LNCaP clone FGC (cell line): ENCODE results near the gene CSNK2A2.

Experiments
- DNase-seq: peaks from one replicate; pipeline ENCODE4 v3.0.0-alpha.2; 2011; ENCODE audit warnings: low read depth
- H3K4me3 ChIP-seq: 2 replicates; pipeline ENCODE4 v1.5.1; 2011; ENCODE audit warnings: mild to moderate bottlenecking, low read depth, low read length, control low read depth
- TF ChIP-seq, protein P1 (sequence below): IDR thresholded peaks from 2 replicates; pipeline ENCODE4 v1.5.1; 2012; ENCODE audit warnings: mild to moderate bottlenecking; ENCODE audit not compliant: control insufficient read depth, insufficient read depth; ENCODE audit errors: extremely low read depth

The CSNK2A2 gene

GRCh38 chr16:58226790-58227189 is 28.9 kb upstream of the CSNK2A2 start:
- TF ChIP-seq, protein P1, sequence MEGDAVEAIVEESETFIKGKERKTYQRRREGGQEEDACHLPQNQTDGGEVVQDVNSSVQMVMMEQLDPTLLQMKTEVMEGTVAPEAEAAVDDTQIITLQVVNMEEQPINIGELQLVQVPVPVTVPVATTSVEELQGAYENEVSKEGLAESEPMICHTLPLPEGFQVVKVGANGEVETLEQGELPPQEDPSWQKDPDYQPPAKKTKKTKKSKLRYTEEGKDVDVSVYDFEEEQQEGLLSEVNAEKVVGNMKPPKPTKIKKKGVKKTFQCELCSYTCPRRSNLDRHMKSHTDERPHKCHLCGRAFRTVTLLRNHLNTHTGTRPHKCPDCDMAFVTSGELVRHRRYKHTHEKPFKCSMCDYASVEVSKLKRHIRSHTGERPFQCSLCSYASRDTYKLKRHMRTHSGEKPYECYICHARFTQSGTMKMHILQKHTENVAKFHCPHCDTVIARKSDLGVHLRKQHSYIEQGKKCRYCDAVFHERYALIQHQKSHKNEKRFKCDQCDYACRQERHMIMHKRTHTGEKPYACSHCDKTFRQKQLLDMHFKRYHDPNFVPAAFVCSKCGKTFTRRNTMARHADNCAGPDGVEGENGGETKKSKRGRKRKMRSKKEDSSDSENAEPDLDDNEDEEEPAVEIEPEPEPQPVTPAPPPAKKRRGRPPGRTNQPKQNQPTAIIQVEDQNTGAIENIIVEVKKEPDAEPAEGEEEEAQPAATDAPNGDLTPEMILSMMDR, result no peak
- DNase-seq, result no peak
- H3K4me3 ChIP-seq, result no peak overlapping the region

DNA sequence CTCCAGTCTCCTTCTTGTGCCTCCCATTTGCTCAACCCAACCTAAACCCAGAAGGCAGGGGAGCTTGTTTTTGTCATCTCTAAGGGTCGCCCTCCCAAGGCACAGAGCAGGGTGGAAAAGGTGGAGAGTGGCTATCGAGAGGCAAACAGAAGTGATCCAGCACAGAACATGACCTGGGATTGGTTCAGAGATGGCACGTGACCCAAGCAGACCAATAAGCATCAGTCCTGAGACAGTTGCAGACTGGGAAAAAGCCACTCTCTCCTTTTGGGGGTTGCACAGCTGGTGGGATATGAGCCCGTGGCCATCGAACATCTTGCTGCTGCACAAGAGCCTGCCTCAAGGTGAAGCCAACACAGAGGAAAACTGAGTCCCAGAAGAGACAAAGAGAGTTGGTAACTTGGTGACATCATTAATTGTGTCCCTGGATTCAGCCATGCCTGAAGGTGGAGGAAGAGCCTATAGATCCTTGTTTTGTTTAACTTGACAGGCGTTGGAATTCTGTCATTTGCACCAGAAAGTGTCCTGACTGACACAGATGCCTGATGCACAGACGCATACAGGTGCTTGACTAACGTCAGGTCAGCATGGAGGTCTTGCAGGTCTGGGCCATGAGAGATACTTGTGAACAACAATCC is 28.2 kb upstream of the CSNK2A2 start:
- TF ChIP-seq, protein P1, result no peak
- H3K4me3 ChIP-seq, result no peak overlapping the region
- no peak for DNase-seq

GRCh38 chr16:58222532-58223316 is 24.8 kb upstream of the CSNK2A2 start:
- TF ChIP-seq, protein P1, result no peak
- no peak for DNase-seq
- H3K4me3 ChIP-seq, result no peak overlapping the region

GRCh38 chr16:58219432-58219831 is 21.5 kb upstream of the CSNK2A2 start:
- no peak overlapping the region for H3K4me3 ChIP-seq
- TF ChIP-seq, protein P1, result no peak
- no peak for DNase-seq

DNA sequence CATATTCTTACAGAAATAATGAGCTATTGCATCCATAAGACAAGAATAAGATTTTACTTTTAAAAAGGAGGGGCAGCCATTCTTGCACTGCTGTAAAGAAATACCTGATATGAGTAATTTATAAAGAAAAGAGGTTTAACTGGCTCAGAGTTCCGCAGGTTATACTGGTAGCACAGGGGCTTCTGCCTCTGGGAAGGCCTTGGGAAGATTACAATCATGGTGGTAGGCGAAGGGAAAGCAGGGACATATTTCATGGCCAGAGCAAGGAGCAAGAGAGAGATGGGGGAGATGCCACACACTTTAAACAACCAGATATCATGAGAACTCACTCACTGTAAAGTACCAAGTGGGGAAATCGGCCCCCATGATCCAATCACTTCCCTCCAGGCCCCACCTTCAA is 20.9 kb upstream of the CSNK2A2 start:
- TF ChIP-seq, protein P1, result no peak

GRCh38 chr16:58217311-58217925 is 19.5 kb upstream of the CSNK2A2 start:
- no peak for DNase-seq
- H3K4me3 ChIP-seq, result no peak overlapping the region
- TF ChIP-seq, protein P1, result no peak

More for the DNA sequence above, 20.9 kb upstream of the CSNK2A2 start:
- no peak for DNase-seq
- H3K4me3 ChIP-seq, result no peak overlapping the region
